GM18519 (cell line): Measurements from ENCODE around the gene ARHGEF19.
A peak's percentile ranks its signal among the peaks of the same experiment; 100 is the strongest.
"Not testable (repeated sequence)": the region's sequence is repeated elsewhere in the genome, so short reads cannot be mapped to it uniquely, and the experiment has no call there.

Experiments
- ATAC-seq: cut with Tn5 transposase; IDR thresholded peaks from one replicate; pipeline ENCODE4 v1.9.1; 2021; ENCODE audit warnings: mild to moderate bottlenecking, moderate library complexity; ENCODE audit not compliant: unreplicated experiment, low FRiP score

ARHGEF19 gene

GRCh38 chr1:16205891-16206546 is 6.4 kb downstream of the ARHGEF19 start:
- ATAC-seq, result peak; percentile 17

GRCh38 chr1:16205334-16205671 is 7.1 kb downstream of the ARHGEF19 start:
- ATAC-seq, result no peak

GRCh38 chr1:16204634-16205333 is 7.7 kb downstream of the ARHGEF19 start:
- ATAC-seq, result no peak

GRCh38 chr1:16204216-16204615 is 8.2 kb downstream of the ARHGEF19 start:
- ATAC-seq, result no peak

GRCh38 chr1:16203550-16203949 is 8.9 kb downstream of the ARHGEF19 start:
- no peak for ATAC-seq

- ATAC-seq, result no peak
Measured at GRCh38 chr1:16202281-16203210, 9.9 kb downstream of the ARHGEF19 start.

- no peak for ATAC-seq
Measured at GRCh38 chr1:16199700-16200099, 12.8 kb downstream of the ARHGEF19 start.

- no peak for ATAC-seq
Measured at GRCh38 chr1:16199157-16199501, 13.3 kb downstream of the ARHGEF19 start.

- ATAC-seq, result no peak
Measured at GRCh38 chr1:16198444-16199156, 13.9 kb downstream of the ARHGEF19 start.

GRCh38 chr1:16196874-16197273 is 15.6 kb downstream of the ARHGEF19 start:
- no peak for ATAC-seq

GRCh38 chr1:16196139-16196538 is 16.3 kb downstream of the ARHGEF19 start:
- not testable (repeated sequence) for ATAC-seq

- no peak for ATAC-seq
Measured at GRCh38 chr1:16195518-16195905, 16.9 kb downstream of the ARHGEF19 start.

GRCh38 chr1:16191916-16192546 is 20.4 kb downstream of the ARHGEF19 start:
- ATAC-seq, result no peak

- ATAC-seq, result no peak
Measured at GRCh38 chr1:16191309-16191708, 21.1 kb downstream of the ARHGEF19 start.

- ATAC-seq, result no peak
Measured at GRCh38 chr1:16189921-16190621, 22.4 kb downstream of the ARHGEF19 start.

GRCh38 chr1:16189003-16189402 is 23.4 kb downstream of the ARHGEF19 start:
- no peak for ATAC-seq

- no peak for ATAC-seq
Measured at GRCh38 chr1:16187748-16188401, 24.6 kb downstream of the ARHGEF19 start.

GRCh38 chr1:16186655-16187235 is 25.7 kb downstream of the ARHGEF19 start:
- ATAC-seq, result no peak
